Activated T-helper 1 cell treated with anti-CD3 and anti-CD28 coated beads, Interleukin-2, amount 50 U/mL, for 16 hours (primary cell): Measurements from ENCODE around the gene TRAPPC12.

Experiments used
- DNase-seq, 2 donors: peaks; one replicate each; pipeline ENCODE4 v3.0.0-alpha.2; 2020; ENCODE audit warnings: low read depth in 1 of 2, low spot score in 1 of 2

TRAPPC12 gene

GRCh38 chr2:3465844-3466481, 86.5 kb downstream of the TRAPPC12 start:
- DNase-seq, result no peak

DNA sequence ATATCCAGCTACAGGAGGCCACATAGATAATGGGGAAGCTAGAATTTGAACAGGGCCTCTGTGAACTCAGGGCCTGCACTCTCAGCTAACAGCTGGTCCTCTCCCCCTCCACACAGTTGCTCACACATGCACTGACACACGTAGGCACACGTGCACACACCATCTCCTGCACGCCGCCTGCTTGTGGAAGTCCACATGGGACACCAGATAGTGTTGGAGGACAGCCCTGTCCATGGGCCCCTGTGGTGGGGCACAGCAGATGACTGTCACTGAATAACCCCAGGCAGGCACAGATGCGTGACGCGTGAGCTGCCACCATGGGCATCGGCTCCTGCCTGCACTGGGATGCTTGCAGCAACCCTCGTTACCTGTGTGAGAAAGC, 87.0 kb downstream of the TRAPPC12 start:
- no peak for DNase-seq

DNA sequence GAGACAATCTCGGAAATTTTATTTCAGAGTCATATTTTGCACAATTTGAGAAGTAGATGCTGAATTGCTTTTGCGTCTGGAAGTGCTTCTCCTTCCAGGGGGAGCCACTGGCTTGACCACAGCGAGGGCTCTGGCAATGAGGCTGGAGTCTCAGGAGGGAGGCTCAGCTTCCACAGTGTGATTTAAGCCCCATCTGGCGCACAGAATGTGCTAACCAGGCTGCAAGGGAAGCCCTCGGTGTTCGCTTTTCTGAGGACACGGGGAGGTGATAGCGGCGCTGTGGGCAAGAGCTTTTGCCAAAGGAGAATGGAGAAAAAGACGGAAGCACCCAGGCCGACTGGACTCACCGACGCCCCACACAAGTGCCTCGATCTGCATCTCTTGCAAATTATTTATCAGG, 87.5 kb downstream of the TRAPPC12 start:
- no peak for DNase-seq

- DNase-seq, result no peak
These were observed 88.2 kb downstream of the TRAPPC12 start for GRCh38 chr2:3467654-3468053.

GRCh38 chr2:3468296-3468988, 88.9 kb downstream of the TRAPPC12 start:
- DNase-seq, result no peak

DNA sequence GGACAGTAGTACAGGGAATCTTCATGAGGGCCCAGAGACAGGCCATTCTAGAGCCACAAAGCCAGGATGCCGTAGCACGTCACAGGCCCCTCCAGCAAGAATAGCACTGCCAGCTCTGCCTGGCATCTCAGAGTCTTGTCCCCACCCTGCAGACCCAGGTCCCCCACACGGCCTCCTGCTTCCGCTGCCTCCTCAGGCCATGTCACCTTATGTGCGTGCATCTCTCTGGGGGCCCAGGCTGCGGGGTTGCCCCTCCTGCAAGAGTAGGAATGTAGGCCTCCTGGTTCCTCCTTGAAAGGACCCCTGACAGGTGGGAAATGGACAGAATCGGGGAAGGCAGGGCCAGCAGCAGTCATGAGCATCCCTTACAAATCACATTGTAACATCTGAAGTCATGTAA, 90.0 kb downstream of the TRAPPC12 start:
- DNase-seq, result no peak

DNA sequence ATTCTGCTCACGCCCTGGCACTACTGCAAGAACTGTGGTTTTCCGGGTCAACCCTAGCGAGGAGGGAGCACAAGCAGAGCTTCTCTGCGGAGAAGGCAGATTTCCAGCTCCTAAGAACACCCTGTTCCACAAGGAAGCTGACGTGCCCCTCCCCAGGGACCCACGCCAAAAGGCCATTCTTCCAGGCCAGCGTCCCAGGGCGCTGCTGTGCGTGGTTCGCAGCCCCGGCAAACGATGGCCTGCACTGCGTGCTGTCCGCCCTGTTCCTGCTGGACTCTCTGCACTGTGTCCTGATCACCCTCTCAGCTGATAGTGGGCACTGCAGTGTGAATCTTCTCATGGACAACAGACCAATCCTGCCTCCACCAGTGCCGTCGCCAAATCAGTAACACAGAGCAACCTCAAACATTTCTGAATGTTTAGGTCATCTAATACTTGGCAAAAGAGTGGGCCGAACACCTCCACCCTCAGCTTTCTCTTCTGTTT, 90.7 kb downstream of the TRAPPC12 start:
- DNase-seq, result no peak

- DNase-seq, result no peak
These were observed 91.6 kb downstream of the TRAPPC12 start for GRCh38 chr2:3470856-3471737.

DNA sequence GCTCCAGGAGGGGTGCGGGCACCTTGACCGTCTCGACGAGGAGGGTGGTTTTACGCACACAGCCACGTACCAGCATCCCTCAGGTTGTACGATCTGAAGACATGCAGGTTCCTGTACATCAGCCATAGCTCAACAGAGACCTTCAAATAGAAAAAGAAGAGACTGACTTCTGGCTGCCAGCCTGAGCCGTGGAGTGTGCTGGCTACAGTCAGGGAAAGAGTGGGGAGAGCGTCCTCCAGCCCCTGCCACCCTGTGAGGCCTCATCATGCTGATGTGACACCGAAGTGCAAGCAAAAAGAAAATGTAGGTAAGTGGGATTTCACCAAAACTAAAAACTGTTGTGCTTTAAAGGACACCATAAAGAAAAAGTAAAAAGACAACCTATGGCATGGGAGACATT, 92.8 kb downstream of the TRAPPC12 start:
- no peak for DNase-seq

- no peak for DNase-seq
These were observed 93.5 kb downstream of the TRAPPC12 start for GRCh38 chr2:3472966-3473365.

DNA sequence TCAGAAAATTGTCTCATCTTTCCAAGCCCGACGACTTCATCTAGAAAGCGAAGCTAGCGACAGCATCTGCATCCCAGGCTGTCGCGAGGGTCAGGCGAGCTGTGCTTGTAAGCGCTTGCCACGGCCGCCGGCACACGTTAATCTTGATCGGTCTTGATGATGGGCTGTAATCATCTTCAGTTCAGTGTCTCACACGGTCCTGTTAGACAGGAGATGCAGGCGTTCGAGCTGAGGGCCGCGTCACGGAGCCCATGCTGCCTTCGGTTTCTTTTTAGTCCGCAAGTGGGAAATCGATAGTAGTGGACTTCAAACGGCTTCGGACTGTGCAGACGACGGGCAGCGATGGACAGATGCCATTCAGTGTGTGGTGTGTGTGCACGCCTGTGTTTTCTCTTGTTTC, 96.3 kb downstream of the TRAPPC12 start:
- no peak for DNase-seq

- no peak for DNase-seq
These were observed 97.0 kb downstream of the TRAPPC12 start for GRCh38 chr2:3476321-3476984.

DNA sequence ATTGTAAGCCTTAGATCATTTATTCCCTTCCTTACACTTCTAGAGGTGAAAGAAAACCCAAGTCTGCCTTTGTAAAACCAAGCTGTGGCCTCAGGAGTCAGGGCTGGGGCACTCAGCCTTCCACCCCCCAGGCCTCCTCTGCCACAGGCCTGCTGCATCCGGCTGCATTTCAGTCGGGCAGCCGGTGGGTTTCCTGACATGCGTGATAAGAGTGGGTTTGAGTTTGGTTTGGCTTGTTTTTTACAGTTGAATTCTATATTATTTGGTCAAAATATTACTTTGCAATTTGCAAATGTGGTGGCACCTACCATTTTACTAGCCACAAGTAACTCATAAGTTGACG, 97.5 kb downstream of the TRAPPC12 start:
- no peak for DNase-seq

DNA sequence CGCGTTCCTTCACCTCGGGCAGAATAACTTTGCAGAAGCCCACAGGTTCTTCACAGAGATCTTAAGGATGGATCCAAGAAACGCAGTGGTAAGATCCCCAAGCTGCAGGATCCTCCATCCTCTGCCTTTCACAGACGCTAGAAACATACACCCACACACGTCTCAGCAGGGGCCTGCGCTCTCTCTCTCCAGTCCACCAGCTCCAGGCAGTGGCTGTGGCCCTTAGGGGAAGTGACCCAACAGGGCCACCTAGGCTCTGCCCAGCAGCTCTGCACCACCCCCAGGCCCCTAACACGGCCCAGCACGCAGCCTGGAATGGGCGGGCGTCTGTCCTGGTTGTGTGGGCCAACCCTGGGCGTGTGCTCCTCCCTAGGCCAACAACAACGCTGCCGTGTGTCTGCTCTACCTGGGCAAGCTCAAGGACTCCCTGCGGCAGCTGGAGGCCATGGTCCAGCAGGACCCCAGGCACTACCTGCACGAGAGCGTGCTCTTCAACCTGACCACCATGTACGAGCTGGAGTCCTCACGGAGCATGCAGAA, 99.4 kb downstream of the TRAPPC12 start:
- no peak for DNase-seq

GRCh38 chr2:3479430-3480320, 100.2 kb downstream of the TRAPPC12 start:
- no peak for DNase-seq

DNA sequence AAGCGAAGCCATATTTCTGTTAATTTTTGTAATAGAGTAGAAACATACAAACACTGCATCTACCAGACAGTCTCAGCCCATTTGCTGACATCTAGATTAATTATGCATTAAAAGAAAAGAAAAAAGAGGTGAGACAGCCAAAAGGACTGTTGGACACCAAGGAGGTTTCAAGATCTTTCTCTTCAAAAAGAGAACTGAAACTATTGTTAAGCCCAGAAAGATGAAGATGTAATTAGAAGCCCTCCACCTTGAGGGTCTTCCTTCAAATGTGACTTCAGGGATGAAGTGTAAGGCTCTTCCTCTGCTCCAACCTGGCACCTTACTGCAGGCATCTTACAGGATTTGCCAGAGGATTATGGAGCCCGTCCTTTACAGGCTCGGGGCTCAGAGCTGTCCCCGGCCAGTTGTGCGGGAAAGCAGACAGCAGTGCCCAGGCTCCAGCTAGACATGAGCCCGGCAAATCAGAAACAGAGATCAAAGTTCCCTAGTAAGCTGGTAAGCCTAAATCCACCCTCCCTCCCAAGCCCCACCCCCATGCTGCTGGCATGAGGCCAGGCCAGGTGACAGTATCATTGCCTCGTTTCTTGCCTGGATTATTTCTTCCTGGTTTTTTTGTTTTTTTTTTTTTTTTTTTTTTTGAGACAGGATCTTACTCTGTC, 101.0 kb downstream of the TRAPPC12 start:
- no peak for DNase-seq

- no peak for DNase-seq
These were observed 101.5 kb downstream of the TRAPPC12 start for GRCh38 chr2:3481011-3481400.

DNA sequence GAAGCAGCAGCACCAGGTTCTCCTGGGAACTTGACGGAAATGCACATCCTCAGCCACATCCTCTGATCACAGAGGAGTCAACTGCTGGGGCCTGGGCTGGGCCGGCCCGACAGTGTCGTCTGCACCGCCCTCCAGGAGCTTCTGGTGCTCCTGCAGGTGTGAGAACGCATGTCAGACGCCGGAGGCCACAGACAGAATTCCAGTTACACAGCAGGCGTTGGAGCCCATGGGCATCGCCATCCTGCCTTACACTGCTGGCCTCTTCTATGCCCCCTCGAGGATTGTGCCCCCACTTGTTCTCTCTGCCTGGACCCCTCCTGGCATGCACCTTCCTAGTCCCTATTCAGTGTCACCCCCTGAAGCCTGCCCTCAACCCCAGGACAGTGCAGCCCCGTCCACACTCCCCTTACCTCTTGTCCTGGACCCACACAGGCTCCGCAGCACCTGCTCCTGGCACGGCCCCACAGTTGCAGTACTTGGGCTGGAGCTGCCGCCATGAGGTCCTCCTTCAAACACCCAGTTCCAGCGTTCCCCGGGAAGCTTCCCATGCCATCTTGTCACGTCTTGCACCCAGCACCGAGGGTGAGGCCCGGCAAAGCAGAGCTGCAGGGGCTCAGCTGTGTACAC, 102.4 kb downstream of the TRAPPC12 start:
- no peak for DNase-seq

GRCh38 chr2:3482363-3482821, 102.9 kb downstream of the TRAPPC12 start:
- no peak for DNase-seq
